Neural progenitor cell (in vitro differentiated cells): ENCODE measurements around the gene RASGRF2.

Experiments
- EZH2 ChIP-seq: fragments of 200-600 bp; sonication (generic); IDR thresholded peaks from 2 replicates; pipeline ENCODE4 v1.6.1; 2017; ENCODE audit warnings: antibody characterized with exemption, mild to moderate bottlenecking, moderate library complexity
- EZH2phosphoT487 ChIP-seq: fragments of 200-600 bp; sonication (generic); IDR thresholded peaks from 2 replicates; pipeline ENCODE4 v1.6.1; 2017; ENCODE audit warnings: antibody characterized with exemption
- TF ChIP-seq, protein P1 (sequence below): fragments of 200-600 bp; sonication (generic); IDR thresholded peaks from 2 replicates; pipeline ENCODE4 v1.5.1; 2017; ENCODE audit warnings: antibody characterized with exemption, mild to moderate bottlenecking

GRCh38 chr5:81214848-81215247, 254.7 kb downstream of the RASGRF2 start:
- TF ChIP-seq, protein P1, sequence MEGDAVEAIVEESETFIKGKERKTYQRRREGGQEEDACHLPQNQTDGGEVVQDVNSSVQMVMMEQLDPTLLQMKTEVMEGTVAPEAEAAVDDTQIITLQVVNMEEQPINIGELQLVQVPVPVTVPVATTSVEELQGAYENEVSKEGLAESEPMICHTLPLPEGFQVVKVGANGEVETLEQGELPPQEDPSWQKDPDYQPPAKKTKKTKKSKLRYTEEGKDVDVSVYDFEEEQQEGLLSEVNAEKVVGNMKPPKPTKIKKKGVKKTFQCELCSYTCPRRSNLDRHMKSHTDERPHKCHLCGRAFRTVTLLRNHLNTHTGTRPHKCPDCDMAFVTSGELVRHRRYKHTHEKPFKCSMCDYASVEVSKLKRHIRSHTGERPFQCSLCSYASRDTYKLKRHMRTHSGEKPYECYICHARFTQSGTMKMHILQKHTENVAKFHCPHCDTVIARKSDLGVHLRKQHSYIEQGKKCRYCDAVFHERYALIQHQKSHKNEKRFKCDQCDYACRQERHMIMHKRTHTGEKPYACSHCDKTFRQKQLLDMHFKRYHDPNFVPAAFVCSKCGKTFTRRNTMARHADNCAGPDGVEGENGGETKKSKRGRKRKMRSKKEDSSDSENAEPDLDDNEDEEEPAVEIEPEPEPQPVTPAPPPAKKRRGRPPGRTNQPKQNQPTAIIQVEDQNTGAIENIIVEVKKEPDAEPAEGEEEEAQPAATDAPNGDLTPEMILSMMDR: no peak
- TF ChIP-seq EZH2 (no peak), EZH2phosphoT487 (no peak)
